Inflammatory macrophage treated with lipopolysaccharide for 4 hours (primary cell): ENCODE measurements around the gene MAGOH.

Experiments used
- DNase-seq: peaks from one replicate; pipeline ENCODE4 v3.0.0-alpha.2; 2020

MAGOH gene

DNA sequence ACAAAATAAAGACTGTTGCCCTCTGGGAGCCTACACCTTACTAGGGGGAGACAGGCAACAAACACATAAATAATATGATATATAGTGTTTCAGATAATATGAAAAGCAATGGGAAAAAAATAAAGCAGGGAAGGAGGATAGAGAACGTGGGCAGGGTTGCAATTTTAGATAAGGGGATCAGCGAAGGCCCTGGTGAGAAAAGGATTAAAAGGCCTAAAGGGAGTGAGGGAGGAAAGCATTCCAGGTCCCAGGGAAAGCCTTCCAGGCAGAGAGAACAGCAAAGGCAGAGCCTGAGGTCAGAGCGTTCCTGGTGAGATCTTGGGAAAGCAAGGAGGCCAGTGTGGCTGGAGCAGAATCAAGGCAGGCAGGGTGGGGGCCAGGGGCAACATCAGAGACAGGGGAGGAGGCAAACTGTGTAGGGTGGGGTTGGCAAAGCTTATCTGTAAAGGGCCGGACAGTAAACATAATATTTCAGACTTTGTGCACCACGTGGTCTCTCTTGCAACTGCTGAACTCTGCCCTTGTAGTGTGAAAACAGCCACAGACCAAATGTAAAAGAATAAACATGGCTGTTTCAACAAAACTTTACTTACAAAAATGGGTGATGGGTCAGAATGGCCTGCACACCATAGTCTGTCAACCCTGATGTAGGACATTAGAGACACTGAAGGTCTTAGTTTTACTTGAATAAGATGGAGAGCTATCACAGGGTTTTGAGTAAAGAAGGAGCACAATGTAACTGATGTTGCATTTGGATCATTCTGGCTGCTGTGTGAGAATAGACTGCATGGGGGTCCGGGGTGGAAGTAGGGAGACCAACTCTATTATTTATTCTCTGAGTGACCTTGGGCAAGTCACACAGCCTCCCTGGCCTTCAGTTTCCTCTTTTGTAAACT, 55.0 kb downstream of the MAGOH start:
- DNase-seq, result no peak

DNA sequence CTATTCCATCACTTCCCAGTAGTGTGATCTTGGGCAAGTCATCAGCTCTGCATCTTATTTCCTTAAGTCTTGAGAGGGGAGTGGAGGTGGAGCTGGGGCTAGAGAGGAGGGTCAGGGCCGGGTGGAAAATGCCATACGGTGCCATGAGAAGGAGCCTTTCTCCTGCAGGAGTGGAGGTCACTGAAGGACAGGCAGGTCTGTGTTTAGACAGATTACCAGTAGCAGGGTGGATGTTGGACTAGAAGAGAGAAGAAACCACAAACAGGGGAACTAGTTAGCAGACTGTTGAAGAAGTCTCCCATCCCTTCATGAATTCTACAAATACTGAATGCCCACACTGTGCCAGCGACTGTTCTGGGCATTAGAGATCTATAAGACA, 55.6 kb downstream of the MAGOH start:
- no peak for DNase-seq

DNA sequence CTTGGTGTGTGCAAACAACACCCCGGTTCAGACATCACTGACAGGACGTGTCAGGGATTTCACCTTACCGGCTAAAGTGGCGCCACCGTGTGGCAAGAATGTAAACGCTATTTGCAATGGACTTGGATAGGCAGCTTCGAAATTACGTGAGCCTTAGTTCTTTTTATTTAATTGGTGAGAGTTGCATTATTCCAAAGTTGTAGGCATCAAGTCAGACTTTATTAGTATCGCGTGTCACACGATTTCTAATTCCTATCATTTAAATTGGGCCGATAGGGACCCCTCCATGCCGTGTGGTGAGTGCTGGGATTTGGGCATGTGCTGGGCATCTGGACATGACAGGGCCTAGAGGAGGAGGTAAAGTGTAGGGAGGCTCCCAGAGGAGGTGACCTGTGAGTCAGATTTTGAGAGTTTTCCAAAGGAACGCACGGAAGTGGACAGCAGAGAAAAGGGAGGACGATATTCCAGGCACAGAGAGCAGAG, 56.2 kb downstream of the MAGOH start:
- peak; percentile 80 for DNase-seq

DNA sequence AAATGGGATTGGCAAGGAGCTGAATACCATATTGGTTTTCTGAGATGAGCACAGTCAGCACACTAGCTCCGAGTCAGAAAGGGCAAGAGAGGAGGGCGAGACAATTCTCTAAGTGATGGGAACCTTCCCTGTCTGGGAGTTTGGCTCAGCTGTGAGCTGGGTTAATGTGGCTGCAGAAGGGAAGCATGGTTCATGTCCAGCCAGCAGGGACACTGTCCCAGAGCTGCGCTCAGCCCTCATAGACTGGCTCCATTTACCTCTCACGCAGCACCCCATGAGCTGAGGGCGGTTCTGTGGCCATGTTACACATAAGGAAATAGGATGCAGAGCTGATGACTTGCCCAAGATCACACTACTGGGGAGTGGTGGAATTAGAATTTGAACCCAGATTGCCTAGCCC, 57.4 kb downstream of the MAGOH start:
- DNase-seq, result no peak

DNA sequence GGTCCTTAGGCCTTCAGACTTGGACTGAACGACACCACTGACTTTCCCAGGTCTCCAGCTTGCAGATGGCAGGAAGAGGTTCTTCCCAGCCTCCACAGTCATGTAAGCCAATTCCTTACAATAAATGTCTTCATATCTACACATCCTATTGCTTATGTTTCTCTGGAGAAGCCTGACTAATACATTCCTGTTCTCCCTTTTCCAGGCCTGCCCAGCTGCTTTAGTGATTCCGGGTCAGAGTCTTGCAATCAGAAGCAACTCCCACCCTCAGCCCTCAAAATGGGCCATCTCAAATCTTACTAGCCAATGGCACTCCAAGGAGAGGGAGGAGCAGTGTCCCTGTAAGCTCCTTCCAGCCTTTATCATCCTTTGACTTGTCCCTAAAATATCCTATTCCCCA, 58.1 kb downstream of the MAGOH start:
- no peak for DNase-seq
